PC-3 (cell line): ENCODE results near the gene ADGRG1. TPM values are rescaled to one million over a fixed set of nuclear protein-coding genes. Genes with fewer than 3 reads are reported as not detected.

ENCODE experiments used
- ATAC-seq: fragments of 200-7000 bp; cut with Tn5 transposase; 2 replicates; pipeline ENCODE4 v1.9.1; 2020; ENCODE audit warnings: mild to moderate bottlenecking, moderate library complexity
- BruUV-seq: library from RNA; stranded (reverse); fragments of 400-500 nt; replicated peaks from 2 replicates; lab custom pipeline; 2021; lab: Mats Ljungman, UMichigan
- CTCF ChIA-PET: fragments of 300-600 bp; sonication (Branson Sonifier 250); formaldehyde crosslinking; loops from one replicate; lab custom pipeline; 2022; ENCODE audit warnings: antibody characterized with exemption; lab: Charles Lee
- POLR2A ChIA-PET: fragments of 300-600 bp; sonication (Branson Sonifier 250); formaldehyde crosslinking; loops from one replicate; lab custom pipeline; 2022; ENCODE audit warnings: antibody characterized with exemption; ENCODE audit not compliant: unreplicated experiment; lab: Charles Lee
- DNase-seq: peaks from one replicate; pipeline ENCODE4 v3.0.0-alpha.2; 2015
- H2AFZ ChIP-seq: fragments of 300-600 bp; sonication (generic); 2 replicates; pipeline ENCODE4 v1.6.0; 2016; ENCODE audit warnings: antibody characterized with exemption, low read length
- H3F3A ChIP-seq: fragments of 300-600 bp; sonication (generic); one replicate; pipeline ENCODE4 v1.6.0; 2017; ENCODE audit warnings: antibody characterized with exemption, low read length, control low read depth, mild to moderate bottlenecking; ENCODE audit not compliant: unreplicated experiment
- H3K27ac ChIP-seq: fragments of 300-600 bp; sonication (generic); 2 replicates; pipeline ENCODE4 v1.5.1; 2016; ENCODE audit warnings: mild to moderate bottlenecking, low read length
- H3K27me3 ChIP-seq: fragments of 300-600 bp; sonication (generic); 2 replicates; pipeline ENCODE4 v1.6.1; 2016; ENCODE audit warnings: low read length, mixed read lengths
- H3K36me3 ChIP-seq: fragments of 300-600 bp; sonication (generic); 2 replicates; pipeline ENCODE4 v1.6.1; 2016; ENCODE audit warnings: low read depth, mixed run types, low read length, mixed read lengths
- H3K4me1 ChIP-seq: fragments of 300-600 bp; sonication (generic); 2 replicates; pipeline ENCODE4 v1.5.1; 2016; ENCODE audit warnings: low read length; ENCODE audit not compliant: insufficient read depth
- H3K4me2 ChIP-seq: fragments of 300-600 bp; sonication (generic); 2 replicates; pipeline ENCODE4 v1.6.0; 2016; ENCODE audit warnings: low read length
- H3K4me3 ChIP-seq: fragments of 300-600 bp; sonication (generic); 2 replicates; pipeline ENCODE4 v1.5.1; 2016; ENCODE audit warnings: mild to moderate bottlenecking, low read length, mixed read lengths
- H3K79me2 ChIP-seq: fragments of 300-600 bp; sonication (generic); 2 replicates; pipeline ENCODE4 v1.6.1; 2017; ENCODE audit warnings: low read length, mixed read lengths
- H3K9ac ChIP-seq: fragments of 300-600 bp; sonication (generic); 2 replicates; pipeline ENCODE4 v1.6.0; 2016; ENCODE audit warnings: mild to moderate bottlenecking, low read length
- H3K9me2 ChIP-seq: fragments of 300-600 bp; sonication (generic); replicated peaks from 2 replicates; pipeline ENCODE4 v1.6.1; 2016; ENCODE audit warnings: mixed run types, low read length, mixed read lengths
- H3K9me3 ChIP-seq: fragments of 300-600 bp; sonication (generic); 2 replicates; pipeline ENCODE4 v1.6.1; 2016; ENCODE audit warnings: low read length, mixed read lengths
- H4K20me1 ChIP-seq: fragments of 300-600 bp; sonication (generic); 2 replicates; pipeline ENCODE4 v1.6.1; 2016; ENCODE audit warnings: low read length, mixed read lengths
- EZH2 ChIP-seq: fragments of 300-600 bp; sonication (generic); IDR thresholded peaks from one replicate; pipeline ENCODE4 v1.6.1; 2017; ENCODE audit warnings: antibody characterized with exemption, mild to moderate bottlenecking, low read length; ENCODE audit not compliant: unreplicated experiment
- EZH2phosphoT487 ChIP-seq: fragments of 300-600 bp; sonication (generic); IDR thresholded peaks from 2 replicates; pipeline ENCODE4 v1.6.1; 2018; ENCODE audit warnings: mild to moderate bottlenecking, antibody characterized with exemption, low read length, borderline replicate concordance
- intact Hi-C: fragments of 100-400 bp; cut with micrococcal nuclease; formaldehyde crosslinking; loops from 2 replicates; pipeline ENCODE4 v1.9.0; 2023
- total RNA-seq: library from RNA; depleted of rRNA; stranded (reverse); fragments of >200 nt; gene quantifications from 2 replicates; pipeline ENCODE4 v1.2.3, GENCODE V29; 2014
- TF ChIP-seq, protein P1 (sequence below): fragments of 300-600 bp; sonication (generic); conservative IDR thresholded peaks from 2 replicates; pipeline ENCODE4 v1.5.1; 2017; ENCODE audit warnings: antibody characterized with exemption, low read depth, mild to moderate bottlenecking, low read length

ADGRG1 gene
- total RNA-seq, 1 experiment from 2014 or later, result 33.7 TPM

DNA sequence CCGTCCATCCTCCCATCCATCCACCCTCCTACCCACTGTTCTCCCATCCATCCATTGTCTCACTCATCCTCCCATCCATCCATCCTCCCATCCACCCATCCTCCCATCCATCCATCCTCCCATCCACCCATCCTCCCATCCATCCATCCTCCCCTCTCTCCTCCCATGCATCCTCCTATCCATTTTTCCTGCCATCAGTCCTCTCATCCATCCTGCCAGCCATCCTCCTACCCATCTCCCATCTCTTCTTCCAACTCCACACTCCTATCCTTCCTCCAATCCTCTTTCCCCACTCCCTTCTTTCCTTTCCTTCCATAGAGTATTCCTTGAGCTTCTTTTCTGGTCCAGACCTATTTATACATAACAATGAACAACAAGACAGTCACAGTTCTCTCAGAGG is 78.3 kb downstream of the ADGRG1 start:
- Histone ChIP-seq H3K27ac (no peak overlapping the region), H2AFZ (no peak overlapping the region), H3K36me3 (no peaks in the 10 kb centered on the region), H3K79me2 (no peaks in the 10 kb centered on the region), H3K9ac (no peak overlapping the region), H3F3A (no peaks in the 10 kb centered on the region), H3K27me3 (peaks cover 23% of the 10 kb centered on the region; the same call in 1 of the 2 replicates), H3K9me3 (no peaks in the 10 kb centered on the region), H3K4me3 (no peak overlapping the region), H3K4me2 (no peak overlapping the region), H4K20me1 (no peaks in the 10 kb centered on the region), H3K4me1 (no peaks in the 10 kb centered on the region), H3K9me2 (no peaks in the 10 kb centered on the region)
- POLR2A ChIA-PET, result no interaction called here
- no peak for DNase-seq
- no TSS peak for BruUV-seq
- CTCF ChIA-PET, result no interaction called here
- no peak for TF ChIP-seq EZH2
- TF ChIP-seq, protein P1, sequence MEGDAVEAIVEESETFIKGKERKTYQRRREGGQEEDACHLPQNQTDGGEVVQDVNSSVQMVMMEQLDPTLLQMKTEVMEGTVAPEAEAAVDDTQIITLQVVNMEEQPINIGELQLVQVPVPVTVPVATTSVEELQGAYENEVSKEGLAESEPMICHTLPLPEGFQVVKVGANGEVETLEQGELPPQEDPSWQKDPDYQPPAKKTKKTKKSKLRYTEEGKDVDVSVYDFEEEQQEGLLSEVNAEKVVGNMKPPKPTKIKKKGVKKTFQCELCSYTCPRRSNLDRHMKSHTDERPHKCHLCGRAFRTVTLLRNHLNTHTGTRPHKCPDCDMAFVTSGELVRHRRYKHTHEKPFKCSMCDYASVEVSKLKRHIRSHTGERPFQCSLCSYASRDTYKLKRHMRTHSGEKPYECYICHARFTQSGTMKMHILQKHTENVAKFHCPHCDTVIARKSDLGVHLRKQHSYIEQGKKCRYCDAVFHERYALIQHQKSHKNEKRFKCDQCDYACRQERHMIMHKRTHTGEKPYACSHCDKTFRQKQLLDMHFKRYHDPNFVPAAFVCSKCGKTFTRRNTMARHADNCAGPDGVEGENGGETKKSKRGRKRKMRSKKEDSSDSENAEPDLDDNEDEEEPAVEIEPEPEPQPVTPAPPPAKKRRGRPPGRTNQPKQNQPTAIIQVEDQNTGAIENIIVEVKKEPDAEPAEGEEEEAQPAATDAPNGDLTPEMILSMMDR, result no peak
- no peak for ATAC-seq
- intact Hi-C loops, result no loop called here

DNA sequence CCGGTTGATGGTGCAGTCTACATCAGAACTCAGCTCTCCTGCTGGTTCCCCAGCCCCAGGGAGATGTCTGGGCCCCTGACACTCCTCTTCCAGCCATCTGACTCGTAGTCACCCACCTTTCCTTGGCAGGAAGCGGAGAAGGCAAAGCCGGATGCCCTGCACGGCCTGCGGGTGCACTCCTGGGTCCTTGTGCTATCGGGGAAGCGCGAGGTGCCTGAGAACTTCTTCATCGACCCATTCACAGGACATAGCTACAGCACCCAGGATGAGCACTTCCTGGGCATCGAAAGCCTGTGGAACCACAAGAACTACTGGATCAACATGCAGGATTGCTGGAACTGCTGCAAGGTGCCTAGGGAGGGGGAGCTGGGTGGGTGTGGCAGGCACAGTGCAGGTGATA is 78.9 kb downstream of the ADGRG1 start:
- ATAC-seq (no peak), DNase-seq (no peak)
- intact Hi-C loops, result no loop called here
- Histone ChIP-seq H3K9ac (no peak overlapping the region), H4K20me1 (no peaks in the 10 kb centered on the region), H3K9me2 (no peaks in the 10 kb centered on the region), H3F3A (no peaks in the 10 kb centered on the region), H3K9me3 (no peaks in the 10 kb centered on the region), H3K27ac (no peak overlapping the region), H3K4me3 (no peak overlapping the region), H3K4me2 (no peak overlapping the region), H2AFZ (no peak overlapping the region), H3K36me3 (no peaks in the 10 kb centered on the region), H3K27me3 (peaks cover 23% of the 10 kb centered on the region; the same call in 1 of the 2 replicates), H3K79me2 (no peaks in the 10 kb centered on the region), H3K4me1 (no peaks in the 10 kb centered on the region)
- ChIA-PET POLR2A (no interaction called here), CTCF (no interaction called here)
- TF ChIP-seq, protein P1, result no peak
- no peak for TF ChIP-seq EZH2
- TF ChIP-seq EZH2phosphoT487, result no peak
- BruUV-seq, result no TSS peak

DNA sequence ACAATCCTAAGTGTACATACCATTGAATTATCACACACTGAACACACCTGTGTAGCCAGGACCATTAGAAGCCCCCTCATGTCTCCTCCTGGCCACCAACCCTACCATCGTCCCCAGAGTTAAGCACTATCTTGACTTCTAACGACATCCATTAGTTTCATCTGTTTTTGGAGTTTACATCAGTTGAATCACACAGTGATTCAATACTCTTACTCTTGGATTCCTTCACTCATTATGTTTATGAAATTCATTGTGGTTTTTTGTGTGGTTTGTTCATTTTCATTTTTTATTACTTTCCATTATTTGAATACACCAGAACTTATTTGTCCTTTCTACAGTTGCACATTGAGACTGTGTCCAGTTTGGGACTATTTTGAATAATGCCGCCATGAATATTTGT is 79.7 kb downstream of the ADGRG1 start:
- ChIA-PET POLR2A (no interaction called here), CTCF (no interaction called here)
- Histone ChIP-seq H2AFZ (no peak overlapping the region), H3K27me3 (peaks cover 23% of the 10 kb centered on the region; the same call in 1 of the 2 replicates), H3K4me1 (no peaks in the 10 kb centered on the region), H3K4me3 (no peak overlapping the region), H3K9me3 (no peaks in the 10 kb centered on the region), H3K79me2 (no peaks in the 10 kb centered on the region), H3K36me3 (no peaks in the 10 kb centered on the region), H3K27ac (no peak overlapping the region), H3K4me2 (no peak overlapping the region), H4K20me1 (no peaks in the 10 kb centered on the region), H3F3A (no peaks in the 10 kb centered on the region), H3K9ac (no peak overlapping the region), H3K9me2 (no peaks in the 10 kb centered on the region)
- intact Hi-C loops, result no loop called here
- ATAC-seq (no peak), DNase-seq (no peak)
- no TSS peak for BruUV-seq
- TF ChIP-seq, protein P1, result no peak
- no peak for TF ChIP-seq EZH2
- no peak for TF ChIP-seq EZH2phosphoT487
